Stimulated activated naive CD8-positive, alpha-beta T cell treated with anti-CD3 and anti-CD28 coated beads, Interleukin-15, Interleukin-2, amounts not matched to agents 100 U/mL and 50 U/mL, for 24 hours (primary cell): ENCODE measurements around the gene LSM4.
"Not testable (repeated sequence)": the region's sequence is repeated elsewhere in the genome, so short reads cannot be mapped to it uniquely, and the experiment has no call there.

Experiments used
- ATAC-seq: fragments of 150-1000 bp; cut with Tn5 transposase; one replicate; pipeline ENCODE4 v1.10.0; 2021
- DNase-seq: peaks from one replicate; pipeline ENCODE4 v3.0.0; 2021

LSM4 gene

DNA sequence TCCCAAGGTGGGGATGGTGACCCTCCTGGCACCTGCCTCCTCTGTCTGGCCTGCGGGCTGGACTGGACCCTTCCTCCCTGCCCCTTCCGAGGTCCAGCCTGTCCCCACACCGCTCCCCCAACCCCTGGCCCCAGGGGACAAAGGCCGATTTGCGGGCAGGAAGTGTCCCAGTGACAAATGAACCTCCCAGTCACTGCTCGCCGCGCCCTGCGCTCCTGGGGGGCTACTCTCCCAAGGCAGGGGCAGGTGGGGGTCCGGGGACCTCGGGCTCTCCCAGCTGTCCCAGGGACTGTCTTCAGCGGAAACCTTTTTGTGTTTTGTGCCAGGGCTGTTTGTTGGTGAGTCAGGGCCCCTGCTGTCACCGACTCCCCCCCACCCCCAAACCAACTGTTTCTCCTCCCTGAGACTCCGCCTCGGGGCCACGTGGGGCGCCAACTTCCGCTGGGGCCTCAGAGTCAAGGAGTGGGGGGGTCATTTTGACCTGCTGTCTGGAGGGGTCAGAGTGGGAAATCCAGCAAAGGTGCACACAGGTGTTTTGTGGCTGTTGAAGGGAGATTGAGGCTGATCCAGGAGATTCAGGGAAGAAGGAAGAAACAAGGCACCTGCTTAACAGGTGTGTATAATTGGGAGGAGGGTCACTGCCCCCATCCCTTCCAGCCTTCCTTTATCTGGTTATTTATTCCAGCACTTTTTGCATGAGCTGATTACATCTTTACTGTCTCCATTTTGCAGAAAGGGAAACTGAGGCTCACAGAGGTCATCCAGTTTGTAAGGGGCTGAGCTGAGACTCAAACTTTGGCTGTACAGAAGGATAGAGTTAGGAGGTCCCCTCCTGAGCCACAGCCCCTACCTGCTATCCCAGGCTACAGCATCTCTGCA, 18.4 kb upstream of the LSM4 start:
- DNase-seq = peak; percentile 81
- peak; percentile 80 for ATAC-seq

DNA sequence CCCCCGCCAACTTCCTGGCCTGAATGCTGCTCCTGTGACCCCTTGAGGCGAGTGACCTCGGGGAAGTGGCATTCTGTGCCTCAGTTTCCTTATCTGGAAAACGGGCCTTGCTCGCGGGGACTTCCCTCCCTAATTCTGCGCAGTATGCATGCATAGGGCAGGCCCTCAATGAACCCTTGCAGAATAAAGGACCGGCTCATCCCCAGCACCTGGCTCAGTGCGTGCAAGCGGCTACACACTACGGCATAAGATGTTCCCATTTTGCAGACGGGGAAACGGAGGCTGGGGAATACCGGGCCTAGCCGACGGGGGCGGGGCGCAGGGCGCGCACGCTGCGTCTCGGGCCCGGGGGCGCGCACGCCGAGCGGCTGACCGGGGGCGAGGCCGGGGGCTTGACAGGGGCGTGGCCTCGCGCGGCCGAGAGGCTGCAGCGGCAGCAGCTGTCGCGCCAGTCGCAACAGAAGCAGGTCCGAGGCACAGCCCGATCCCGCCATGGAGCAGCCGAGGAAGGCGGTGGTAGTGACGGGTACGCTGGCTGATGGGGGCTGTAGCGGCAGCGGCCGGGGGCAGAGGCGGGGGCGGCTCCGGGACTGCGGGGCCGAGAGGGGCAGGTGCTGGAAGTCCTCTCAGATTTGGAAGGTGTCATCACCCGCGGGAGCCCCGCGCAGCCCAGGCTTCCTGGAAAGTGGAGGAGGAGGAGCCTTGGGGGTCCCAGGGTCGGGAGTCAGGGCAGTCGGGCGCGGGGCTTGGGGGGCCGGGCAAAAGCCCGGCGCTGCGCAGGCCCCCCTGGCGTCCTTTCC, 17.5 kb upstream of the LSM4 start, which contains the start of gene PGPEP1:
PGPEP1 (plus strand) TSS at position 409 of the 800 bp plus-strand sequence; CDS start at position 493, 84 bp downstream.
- DNase-seq = peak; percentile 81
- peak; percentile 61 for ATAC-seq

GRCh38 chr19:18339723-18340122, 16.8 kb upstream of the LSM4 start:
- DNase-seq (no peak), ATAC-seq (no peak)

DNA sequence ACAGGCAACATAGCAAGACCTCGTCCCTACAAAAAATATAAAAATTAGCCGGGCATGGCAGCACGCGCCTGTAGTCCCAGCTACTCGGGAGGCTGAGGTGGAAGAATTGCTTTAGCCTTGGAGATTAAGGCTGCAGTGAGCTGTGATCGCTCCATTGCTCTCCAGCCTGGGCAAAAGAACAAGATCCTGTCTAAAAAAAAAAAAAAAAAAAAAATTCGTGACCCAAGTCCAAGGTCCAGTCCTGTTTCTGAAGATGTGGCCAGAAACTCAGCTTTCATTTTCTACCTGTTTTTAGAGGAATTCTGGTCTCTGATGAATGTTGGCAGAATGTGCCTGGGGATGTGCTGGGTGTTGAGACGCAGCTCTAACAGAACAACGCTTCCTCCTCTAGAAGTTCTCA, 15.7 kb upstream of the LSM4 start:
- no peak for ATAC-seq
- no peak for DNase-seq

- DNase-seq (no peak), ATAC-seq (no peak)
Observed at GRCh38 chr19:18336121-18336520, 13.2 kb upstream of the LSM4 start.

GRCh38 chr19:18333680-18334079, 10.8 kb upstream of the LSM4 start:
- no peak for ATAC-seq

GRCh38 chr19:18332917-18333530, 10.1 kb upstream of the LSM4 start:
- DNase-seq = no peak
- no peak for ATAC-seq

More at GRCh38 chr19:18333680-18334079, 10.8 kb upstream of the LSM4 start:
- no peak for DNase-seq

DNA sequence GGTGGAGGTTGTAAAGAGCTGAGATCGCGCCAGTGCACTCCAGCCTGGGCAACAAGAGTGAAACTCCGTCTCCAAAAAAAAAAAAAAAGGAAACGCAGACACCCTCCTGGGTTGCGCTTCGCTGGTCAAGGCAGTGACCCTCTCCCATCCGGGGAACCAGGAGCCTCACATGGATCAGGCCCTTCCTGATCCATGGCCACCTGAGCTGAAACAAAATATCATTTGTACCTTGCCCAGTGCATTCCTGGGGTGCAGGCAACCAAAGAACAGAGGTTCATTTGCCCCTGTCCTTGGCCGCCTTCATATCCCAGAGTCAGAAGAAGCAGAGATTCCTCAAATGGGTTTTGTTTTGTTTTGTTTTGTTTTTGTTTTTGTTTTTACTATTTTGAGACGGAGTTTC, 8.0 kb upstream of the LSM4 start:
- ATAC-seq (no peak), DNase-seq (no peak)

GRCh38 chr19:18329035-18329376, 6.1 kb upstream of the LSM4 start:
- DNase-seq (no peak), ATAC-seq (no peak)

GRCh38 chr19:18328340-18329034, 5.6 kb upstream of the LSM4 start:
- peak; percentile 99 for ATAC-seq
- peak; percentile 87 for DNase-seq

- ATAC-seq = no peak
- no peak for DNase-seq
Observed at GRCh38 chr19:18326772-18327171, 3.9 kb upstream of the LSM4 start.

- not testable (repeated sequence) for ATAC-seq, DNase-seq
Observed at GRCh38 chr19:18324373-18324731, 1.5 kb upstream of the LSM4 start.

- peak; percentile 69 for DNase-seq
- no peak for ATAC-seq
Observed at GRCh38 chr19:18322318-18322758, 538 bp downstream of the LSM4 start.

DNA sequence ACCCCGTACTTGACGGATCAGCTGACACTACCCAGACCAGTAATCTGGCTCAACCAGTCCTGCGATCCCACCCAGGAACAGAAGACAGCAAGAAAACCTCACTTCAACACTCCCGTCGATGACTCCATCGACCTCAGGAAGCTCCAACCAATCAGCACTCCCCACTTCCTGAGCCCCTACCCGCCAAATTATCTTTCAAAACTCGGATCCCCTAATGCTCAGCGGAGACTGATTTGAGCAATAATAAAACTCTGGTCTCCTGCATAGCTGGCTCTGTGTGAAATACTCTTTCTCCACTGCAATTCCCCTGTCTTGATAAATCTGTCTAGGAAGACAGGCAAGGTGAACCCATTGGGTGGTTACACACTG, 1.2 kb downstream of the LSM4 start:
- DNase-seq (no peak), ATAC-seq (no peak)

DNA sequence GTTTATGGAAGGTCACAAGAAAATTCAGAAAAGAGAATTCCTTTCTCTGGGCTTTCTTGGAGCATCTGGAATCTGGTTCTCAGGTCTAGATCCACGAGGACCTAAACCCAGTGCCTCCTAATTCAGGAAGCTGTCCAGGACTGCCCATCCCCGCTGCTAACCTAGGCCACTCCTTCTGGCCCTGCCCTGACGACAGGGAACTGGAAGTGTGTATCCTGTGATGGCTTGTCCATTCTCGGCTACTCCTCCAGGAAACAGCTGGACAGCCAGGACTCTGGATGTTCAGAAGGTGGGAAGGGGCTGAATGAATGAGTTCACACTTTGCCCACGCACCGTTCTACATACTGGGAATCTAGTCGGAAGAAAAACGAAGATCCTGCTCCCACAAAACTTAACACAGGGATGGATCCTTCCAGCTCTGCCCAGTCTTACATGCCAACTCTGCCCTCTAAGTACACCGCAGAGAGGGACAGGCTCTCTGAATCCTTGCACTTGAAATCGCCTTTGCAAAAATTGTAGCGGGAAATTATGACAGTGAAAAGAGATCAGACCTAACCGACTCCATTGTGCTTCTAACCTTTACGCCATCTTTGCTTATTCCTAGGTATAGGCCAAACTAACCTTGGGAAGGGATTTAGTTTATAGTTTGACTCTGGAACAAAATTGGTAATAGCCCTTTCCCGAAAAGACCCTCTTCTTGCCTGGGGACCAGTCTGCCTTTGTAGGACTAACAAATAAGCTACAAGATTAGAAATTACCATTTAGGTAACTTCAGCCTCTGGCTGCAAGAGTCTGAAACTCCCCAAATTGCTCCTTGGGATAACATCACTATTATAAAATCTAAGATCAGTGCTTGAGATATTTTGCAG, 1.8 kb downstream of the LSM4 start:
- DNase-seq = no peak

DNA sequence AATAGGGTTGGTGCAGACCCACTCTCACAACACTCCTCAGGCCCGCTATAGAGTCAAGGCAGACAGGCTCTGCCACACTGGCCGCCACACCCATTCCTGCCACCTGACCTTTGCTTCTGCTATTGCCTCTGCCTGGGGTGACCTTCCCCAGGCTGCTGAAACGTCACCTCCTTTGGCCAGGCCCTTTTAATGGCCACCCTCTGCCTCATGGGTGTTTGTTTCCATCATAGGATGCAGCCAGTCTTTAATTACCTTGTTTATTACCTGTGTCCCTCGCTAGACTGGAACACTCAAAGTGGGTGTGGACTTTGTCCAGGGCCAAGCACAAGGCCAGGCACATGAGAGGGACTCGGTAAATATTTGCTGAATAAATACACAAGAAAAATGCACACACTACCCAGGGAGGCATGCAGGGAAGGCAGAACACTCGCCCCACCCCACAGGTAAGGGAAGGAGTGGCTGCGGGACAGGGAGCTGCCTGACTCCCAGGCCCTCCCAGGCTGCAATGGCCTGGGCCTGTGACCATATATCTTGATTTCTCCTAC, 3.2 kb downstream of the LSM4 start:
- DNase-seq (no peak), ATAC-seq (no peak)

More for the DNA sequence above, 1.8 kb downstream of the LSM4 start:
- no peak for ATAC-seq

GRCh38 chr19:18317961-18318800, 4.7 kb downstream of the LSM4 start:
- peak; percentile 64 for DNase-seq
- no peak for ATAC-seq

DNA sequence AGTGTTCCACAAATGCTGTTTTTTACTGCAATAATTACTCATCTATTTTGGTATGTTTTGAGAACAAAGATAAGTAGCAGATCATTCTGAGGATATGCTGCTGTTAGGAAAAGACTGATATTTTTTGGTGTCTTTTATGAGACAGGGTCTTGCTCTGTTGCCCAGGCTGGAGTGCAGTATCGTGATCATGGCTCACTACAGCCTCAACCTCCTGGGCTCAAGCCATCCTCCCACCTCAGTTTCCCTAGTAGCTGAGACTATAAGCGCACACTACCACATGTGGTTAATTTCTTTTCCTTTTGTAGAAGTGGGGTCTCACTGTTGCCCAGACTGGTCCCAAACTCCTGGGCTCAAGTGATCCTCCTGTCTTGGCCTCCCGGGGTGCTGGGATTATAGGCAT, 9.5 kb downstream of the LSM4 start:
- no peak for ATAC-seq
- no peak for DNase-seq

- DNase-seq (no peak), ATAC-seq (no peak)
Observed at GRCh38 chr19:18312092-18312534, 10.8 kb downstream of the LSM4 start.
